ENCODE results near the gene RAET1E.

DNA sequence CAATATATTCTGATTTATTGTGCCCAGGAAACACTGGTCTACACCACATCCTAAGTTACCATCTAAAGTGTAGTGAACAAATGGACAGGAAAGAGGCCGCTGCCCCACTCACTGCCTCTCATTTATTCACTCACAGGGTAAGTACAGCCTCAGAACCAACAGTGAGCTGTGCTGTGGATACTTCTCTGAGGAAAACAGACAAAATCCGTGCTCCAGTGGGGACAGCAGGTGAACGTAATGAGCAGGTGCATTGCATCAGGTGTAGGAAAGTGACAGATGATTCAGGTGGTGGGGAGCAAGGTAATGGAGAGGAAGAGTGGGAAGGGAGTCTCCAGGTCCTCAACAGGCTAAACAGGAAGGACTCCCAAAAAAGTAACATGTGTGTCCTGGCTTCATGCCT lies 35.5 kb upstream of the RAET1E start:
- TF ChIP-seq, protein P1, sequence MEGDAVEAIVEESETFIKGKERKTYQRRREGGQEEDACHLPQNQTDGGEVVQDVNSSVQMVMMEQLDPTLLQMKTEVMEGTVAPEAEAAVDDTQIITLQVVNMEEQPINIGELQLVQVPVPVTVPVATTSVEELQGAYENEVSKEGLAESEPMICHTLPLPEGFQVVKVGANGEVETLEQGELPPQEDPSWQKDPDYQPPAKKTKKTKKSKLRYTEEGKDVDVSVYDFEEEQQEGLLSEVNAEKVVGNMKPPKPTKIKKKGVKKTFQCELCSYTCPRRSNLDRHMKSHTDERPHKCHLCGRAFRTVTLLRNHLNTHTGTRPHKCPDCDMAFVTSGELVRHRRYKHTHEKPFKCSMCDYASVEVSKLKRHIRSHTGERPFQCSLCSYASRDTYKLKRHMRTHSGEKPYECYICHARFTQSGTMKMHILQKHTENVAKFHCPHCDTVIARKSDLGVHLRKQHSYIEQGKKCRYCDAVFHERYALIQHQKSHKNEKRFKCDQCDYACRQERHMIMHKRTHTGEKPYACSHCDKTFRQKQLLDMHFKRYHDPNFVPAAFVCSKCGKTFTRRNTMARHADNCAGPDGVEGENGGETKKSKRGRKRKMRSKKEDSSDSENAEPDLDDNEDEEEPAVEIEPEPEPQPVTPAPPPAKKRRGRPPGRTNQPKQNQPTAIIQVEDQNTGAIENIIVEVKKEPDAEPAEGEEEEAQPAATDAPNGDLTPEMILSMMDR (conservative IDR thresholded peaks at IDR 0.05; ENCODE audit: low read depth in 2 of 2): no peak
- no peak for TF ChIP-seq CREB1 (CRISPR knock-in tag; IDR thresholded peaks at IDR 0.05; ENCODE audit: low read depth)
- TF ChIP-seq NANOG (IDR thresholded peaks at IDR 0.05; ENCODE audit: borderline replicate concordance): no peak
- TF ChIP-seq, protein P2, sequence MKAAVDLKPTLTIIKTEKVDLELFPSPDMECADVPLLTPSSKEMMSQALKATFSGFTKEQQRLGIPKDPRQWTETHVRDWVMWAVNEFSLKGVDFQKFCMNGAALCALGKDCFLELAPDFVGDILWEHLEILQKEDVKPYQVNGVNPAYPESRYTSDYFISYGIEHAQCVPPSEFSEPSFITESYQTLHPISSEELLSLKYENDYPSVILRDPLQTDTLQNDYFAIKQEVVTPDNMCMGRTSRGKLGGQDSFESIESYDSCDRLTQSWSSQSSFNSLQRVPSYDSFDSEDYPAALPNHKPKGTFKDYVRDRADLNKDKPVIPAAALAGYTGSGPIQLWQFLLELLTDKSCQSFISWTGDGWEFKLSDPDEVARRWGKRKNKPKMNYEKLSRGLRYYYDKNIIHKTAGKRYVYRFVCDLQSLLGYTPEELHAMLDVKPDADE (IDR thresholded peaks at IDR 0.05): no peak
- no peak for TF ChIP-seq EZH2 (IDR thresholded peaks at IDR 0.05; ENCODE audit: low read depth, unreplicated experiment)
- TF ChIP-seq STAT1 (IDR thresholded peaks at IDR 0.05; ENCODE audit: unreplicated experiment): no peak
- no peak for TF ChIP-seq POLR2AphosphoS5 (IDR thresholded peaks at IDR 0.05; ENCODE audit: low read depth)
- TF ChIP-seq EZH2phosphoT487 (IDR thresholded peaks at IDR 0.05; ENCODE audit: unreplicated experiment): no peak
- TF ChIP-seq, protein P3, sequence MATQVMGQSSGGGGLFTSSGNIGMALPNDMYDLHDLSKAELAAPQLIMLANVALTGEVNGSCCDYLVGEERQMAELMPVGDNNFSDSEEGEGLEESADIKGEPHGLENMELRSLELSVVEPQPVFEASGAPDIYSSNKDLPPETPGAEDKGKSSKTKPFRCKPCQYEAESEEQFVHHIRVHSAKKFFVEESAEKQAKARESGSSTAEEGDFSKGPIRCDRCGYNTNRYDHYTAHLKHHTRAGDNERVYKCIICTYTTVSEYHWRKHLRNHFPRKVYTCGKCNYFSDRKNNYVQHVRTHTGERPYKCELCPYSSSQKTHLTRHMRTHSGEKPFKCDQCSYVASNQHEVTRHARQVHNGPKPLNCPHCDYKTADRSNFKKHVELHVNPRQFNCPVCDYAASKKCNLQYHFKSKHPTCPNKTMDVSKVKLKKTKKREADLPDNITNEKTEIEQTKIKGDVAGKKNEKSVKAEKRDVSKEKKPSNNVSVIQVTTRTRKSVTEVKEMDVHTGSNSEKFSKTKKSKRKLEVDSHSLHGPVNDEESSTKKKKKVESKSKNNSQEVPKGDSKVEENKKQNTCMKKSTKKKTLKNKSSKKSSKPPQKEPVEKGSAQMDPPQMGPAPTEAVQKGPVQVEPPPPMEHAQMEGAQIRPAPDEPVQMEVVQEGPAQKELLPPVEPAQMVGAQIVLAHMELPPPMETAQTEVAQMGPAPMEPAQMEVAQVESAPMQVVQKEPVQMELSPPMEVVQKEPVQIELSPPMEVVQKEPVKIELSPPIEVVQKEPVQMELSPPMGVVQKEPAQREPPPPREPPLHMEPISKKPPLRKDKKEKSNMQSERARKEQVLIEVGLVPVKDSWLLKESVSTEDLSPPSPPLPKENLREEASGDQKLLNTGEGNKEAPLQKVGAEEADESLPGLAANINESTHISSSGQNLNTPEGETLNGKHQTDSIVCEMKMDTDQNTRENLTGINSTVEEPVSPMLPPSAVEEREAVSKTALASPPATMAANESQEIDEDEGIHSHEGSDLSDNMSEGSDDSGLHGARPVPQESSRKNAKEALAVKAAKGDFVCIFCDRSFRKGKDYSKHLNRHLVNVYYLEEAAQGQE (IDR thresholded peaks at IDR 0.05; ENCODE audit: unreplicated experiment): no peak
- no peak for TF ChIP-seq ZNF331 (CRISPR knock-in tag; IDR thresholded peaks at IDR 0.05; ENCODE audit: low read depth)
- TF ChIP-seq, protein P4, sequence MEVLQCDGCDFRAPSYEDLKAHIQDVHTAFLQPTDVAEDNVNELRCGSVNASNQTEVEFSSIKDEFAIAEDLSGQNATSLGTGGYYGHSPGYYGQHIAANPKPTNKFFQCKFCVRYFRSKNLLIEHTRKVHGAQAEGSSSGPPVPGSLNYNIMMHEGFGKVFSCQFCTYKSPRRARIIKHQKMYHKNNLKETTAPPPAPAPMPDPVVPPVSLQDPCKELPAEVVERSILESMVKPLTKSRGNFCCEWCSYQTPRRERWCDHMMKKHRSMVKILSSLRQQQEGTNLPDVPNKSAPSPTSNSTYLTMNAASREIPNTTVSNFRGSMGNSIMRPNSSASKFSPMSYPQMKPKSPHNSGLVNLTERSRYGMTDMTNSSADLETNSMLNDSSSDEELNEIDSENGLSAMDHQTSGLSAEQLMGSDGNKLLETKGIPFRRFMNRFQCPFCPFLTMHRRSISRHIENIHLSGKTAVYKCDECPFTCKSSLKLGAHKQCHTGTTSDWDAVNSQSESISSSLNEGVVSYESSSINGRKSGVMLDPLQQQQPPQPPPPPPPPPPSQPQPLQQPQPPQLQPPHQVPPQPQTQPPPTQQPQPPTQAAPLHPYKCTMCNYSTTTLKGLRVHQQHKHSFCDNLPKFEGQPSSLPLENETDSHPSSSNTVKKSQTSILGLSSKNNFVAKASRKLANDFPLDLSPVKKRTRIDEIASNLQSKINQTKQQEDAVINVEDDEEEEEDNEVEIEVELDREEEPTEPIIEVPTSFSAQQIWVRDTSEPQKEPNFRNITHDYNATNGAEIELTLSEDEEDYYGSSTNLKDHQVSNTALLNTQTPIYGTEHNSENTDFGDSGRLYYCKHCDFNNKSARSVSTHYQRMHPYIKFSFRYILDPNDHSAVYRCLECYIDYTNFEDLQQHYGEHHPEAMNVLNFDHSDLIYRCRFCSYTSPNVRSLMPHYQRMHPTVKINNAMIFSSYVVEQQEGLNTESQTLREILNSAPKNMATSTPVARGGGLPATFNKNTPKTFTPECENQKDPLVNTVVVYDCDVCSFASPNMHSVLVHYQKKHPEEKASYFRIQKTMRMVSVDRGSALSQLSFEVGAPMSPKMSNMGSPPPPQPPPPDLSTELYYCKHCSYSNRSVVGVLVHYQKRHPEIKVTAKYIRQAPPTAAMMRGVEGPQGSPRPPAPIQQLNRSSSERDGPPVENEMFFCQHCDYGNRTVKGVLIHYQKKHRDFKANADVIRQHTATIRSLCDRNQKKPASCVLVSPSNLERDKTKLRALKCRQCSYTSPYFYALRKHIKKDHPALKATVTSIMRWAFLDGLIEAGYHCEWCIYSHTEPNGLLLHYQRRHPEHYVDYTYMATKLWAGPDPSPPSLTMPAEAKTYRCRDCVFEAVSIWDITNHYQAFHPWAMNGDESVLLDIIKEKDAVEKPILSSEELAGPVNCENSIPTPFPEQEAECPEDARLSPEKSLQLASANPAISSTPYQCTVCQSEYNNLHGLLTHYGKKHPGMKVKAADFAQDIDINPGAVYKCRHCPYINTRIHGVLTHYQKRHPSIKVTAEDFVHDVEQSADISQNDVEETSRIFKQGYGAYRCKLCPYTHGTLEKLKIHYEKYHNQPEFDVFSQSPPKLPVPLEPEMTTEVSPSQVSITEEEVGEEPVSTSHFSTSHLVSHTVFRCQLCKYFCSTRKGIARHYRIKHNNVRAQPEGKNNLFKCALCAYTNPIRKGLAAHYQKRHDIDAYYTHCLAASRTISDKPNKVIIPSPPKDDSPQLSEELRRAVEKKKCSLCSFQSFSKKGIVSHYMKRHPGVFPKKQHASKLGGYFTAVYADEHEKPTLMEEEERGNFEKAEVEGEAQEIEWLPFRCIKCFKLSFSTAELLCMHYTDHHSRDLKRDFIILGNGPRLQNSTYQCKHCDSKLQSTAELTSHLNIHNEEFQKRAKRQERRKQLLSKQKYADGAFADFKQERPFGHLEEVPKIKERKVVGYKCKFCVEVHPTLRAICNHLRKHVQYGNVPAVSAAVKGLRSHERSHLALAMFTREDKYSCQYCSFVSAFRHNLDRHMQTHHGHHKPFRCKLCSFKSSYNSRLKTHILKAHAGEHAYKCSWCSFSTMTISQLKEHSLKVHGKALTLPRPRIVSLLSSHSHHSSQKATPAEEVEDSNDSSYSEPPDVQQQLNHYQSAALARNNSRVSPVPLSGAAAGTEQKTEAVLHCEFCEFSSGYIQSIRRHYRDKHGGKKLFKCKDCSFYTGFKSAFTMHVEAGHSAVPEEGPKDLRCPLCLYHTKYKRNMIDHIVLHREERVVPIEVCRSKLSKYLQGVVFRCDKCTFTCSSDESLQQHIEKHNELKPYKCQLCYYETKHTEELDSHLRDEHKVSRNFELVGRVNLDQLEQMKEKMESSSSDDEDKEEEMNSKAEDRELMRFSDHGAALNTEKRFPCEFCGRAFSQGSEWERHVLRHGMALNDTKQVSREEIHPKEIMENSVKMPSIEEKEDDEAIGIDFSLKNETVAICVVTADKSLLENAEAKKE (CRISPR knock-in tag; IDR thresholded peaks at IDR 0.05): no peak
